OCI-LY1 (cell line): ENCODE measurements around the gene DGKG.

Experiments
- H2AFZ ChIP-seq: fragments of 200-600 bp; sonication (generic), shearing (Covaris generic); 2 replicates; pipeline ENCODE4 v1.6.0; 2014; ENCODE audit warnings: antibody characterized with exemption, mild to moderate bottlenecking, low read length
- H3F3A ChIP-seq: fragments of 200-600 bp; sonication (generic), shearing (Covaris generic); 2 replicates; pipeline ENCODE4 v1.6.0; 2014; ENCODE audit warnings: mild to moderate bottlenecking, antibody characterized with exemption, low read length, moderate library complexity; ENCODE audit not compliant: insufficient read depth
- H3K27ac ChIP-seq: fragments of 200-600 bp; sonication (generic); 2 replicates; pipeline ENCODE4 v1.5.1; 2014; ENCODE audit warnings: low read length, mixed run types, mild to moderate bottlenecking, low read depth; ENCODE audit not compliant: poor library complexity, severe bottlenecking
- H3K27me3 ChIP-seq: fragments of 200-600 bp; sonication (generic); 2 replicates; pipeline ENCODE4 v1.6.0; 2014; ENCODE audit warnings: antibody characterized with exemption, mild to moderate bottlenecking, low read length, moderate library complexity; ENCODE audit not compliant: insufficient read depth
- H3K36me3 ChIP-seq: fragments of 200-600 bp; sonication (generic); 2 replicates; pipeline ENCODE4 v1.6.1; 2014; ENCODE audit warnings: mild to moderate bottlenecking, antibody characterized with exemption, low read length, moderate library complexity, mixed read lengths; ENCODE audit not compliant: insufficient read depth
- H3K4me1 ChIP-seq: fragments of 200-600 bp; sonication (generic); 2 replicates; pipeline ENCODE4 v1.5.1; 2014; ENCODE audit warnings: mild to moderate bottlenecking, low read length, moderate library complexity; ENCODE audit not compliant: insufficient read depth, severe bottlenecking
- H3K4me2 ChIP-seq: fragments of 200-600 bp; sonication (generic), shearing (Covaris generic); 2 replicates; pipeline ENCODE4 v1.6.1; 2014; ENCODE audit warnings: low read length
- H3K4me3 ChIP-seq: fragments of 200-600 bp; sonication (generic); 2 replicates; pipeline ENCODE4 v1.5.1; 2014; ENCODE audit warnings: low read length, low read depth, mild to moderate bottlenecking, mixed read lengths; ENCODE audit not compliant: poor library complexity, severe bottlenecking
- H3K79me2 ChIP-seq: fragments of 200-600 bp; shearing (Covaris generic); 2 replicates; pipeline ENCODE4 v1.6.1; 2016; ENCODE audit warnings: mixed run types, low read length, mixed read lengths; ENCODE audit not compliant: insufficient read depth
- H3K9ac ChIP-seq: fragments of 200-600 bp; sonication (generic), shearing (Covaris generic); 2 replicates; pipeline ENCODE4 v1.6.1; 2014; ENCODE audit warnings: mild to moderate bottlenecking, low read length, mixed read lengths
- H3K9me2 ChIP-seq: fragments of 200-600 bp; sonication (generic), shearing (Covaris generic); 2 replicates; pipeline ENCODE4 v1.6.1; 2014; ENCODE audit warnings: low read depth, mild to moderate bottlenecking, low read length, mixed read lengths
- H3K9me3 ChIP-seq: fragments of 200-600 bp; shearing (Covaris generic); 2 replicates; pipeline ENCODE4 v1.6.1; 2014; ENCODE audit warnings: low read length, mixed read lengths
- H4K20me1 ChIP-seq: fragments of 200-600 bp; sonication (generic), shearing (Covaris generic); 2 replicates; pipeline ENCODE4 v1.6.0; 2016; ENCODE audit warnings: mild to moderate bottlenecking, low read length; ENCODE audit not compliant: insufficient read depth
- CTCF ChIP-seq: fragments of 200-600 bp; sonication (generic), shearing (Covaris generic); IDR thresholded peaks from 2 replicates; pipeline ENCODE4 v1.5.1; 2017; ENCODE audit warnings: mild to moderate bottlenecking, antibody characterized with exemption, low read length, moderate library complexity, mixed read lengths
- EZH2 ChIP-seq: fragments of 200-600 bp; sonication (generic), shearing (Covaris generic); IDR thresholded peaks from 2 replicates; pipeline ENCODE4 v1.8.0; 2017; ENCODE audit warnings: borderline replicate concordance, mixed run types, mild to moderate bottlenecking, antibody characterized with exemption, low read length, moderate library complexity, mixed read lengths

Gene DGKG

GRCh38 chr3:186121278-186121677, 240.8 kb downstream of the DGKG start:
- no peaks in the 10 kb centered on the region for H3K9me3 ChIP-seq
- no peaks in the 10 kb centered on the region for H3K36me3 ChIP-seq
- TF ChIP-seq CTCF = no peak
- TF ChIP-seq EZH2 = no peak
- no peak overlapping the region for H3K9ac ChIP-seq
- H3K4me1 ChIP-seq = no peaks in the 10 kb centered on the region
- no peaks in the 10 kb centered on the region for H4K20me1 ChIP-seq
- no peak overlapping the region for H2AFZ ChIP-seq
- H3K27ac ChIP-seq = no peak overlapping the region
- no peaks in the 10 kb centered on the region for H3K79me2 ChIP-seq
- H3K9me2 ChIP-seq = no peaks in the 10 kb centered on the region
- H3F3A ChIP-seq = no peaks in the 10 kb centered on the region
- H3K4me3 ChIP-seq = no peak overlapping the region
- H3K27me3 ChIP-seq = peaks cover 5% of the 10 kb centered on the region; the same call in 1 of the 2 replicates
- H3K4me2 ChIP-seq = no peak overlapping the region

GRCh38 chr3:186119499-186119898, 242.5 kb downstream of the DGKG start:
- Histone ChIP-seq H3F3A (no peaks in the 10 kb centered on the region), H3K27me3 (peaks cover 13% of the 10 kb centered on the region; the same call in 1 of the 2 replicates), H4K20me1 (no peaks in the 10 kb centered on the region), H3K4me3 (no peak overlapping the region), H3K9ac (no peak overlapping the region), H3K27ac (no peak overlapping the region), H3K4me2 (no peak overlapping the region), H3K36me3 (no peaks in the 10 kb centered on the region), H3K9me2 (no peaks in the 10 kb centered on the region), H3K4me1 (no peaks in the 10 kb centered on the region), H3K9me3 (no peaks in the 10 kb centered on the region), H3K79me2 (no peaks in the 10 kb centered on the region), H2AFZ (no peak overlapping the region)
- TF ChIP-seq CTCF = no peak
- TF ChIP-seq EZH2 = no peak

GRCh38 chr3:186118692-186119091, 243.3 kb downstream of the DGKG start:
- no peak overlapping the region for H2AFZ ChIP-seq
- no peak overlapping the region for H3K27ac ChIP-seq

More at GRCh38 chr3:186118692-186119091, 243.3 kb downstream of the DGKG start:
- Histone ChIP-seq H3K4me2 (no peak overlapping the region), H3K4me1 (no peaks in the 10 kb centered on the region), H3K27me3 (peaks cover 13% of the 10 kb centered on the region; the same call in 1 of the 2 replicates), H3K36me3 (no peaks in the 10 kb centered on the region), H4K20me1 (no peaks in the 10 kb centered on the region), H3K79me2 (no peaks in the 10 kb centered on the region), H3K4me3 (no peak overlapping the region), H3K9me3 (no peaks in the 10 kb centered on the region), H3K9ac (no peak overlapping the region), H3F3A (no peaks in the 10 kb centered on the region), H3K9me2 (no peaks in the 10 kb centered on the region)
- no peak for TF ChIP-seq EZH2
- TF ChIP-seq CTCF = no peak
